GM21526 (cell line): ENCODE results near the gene ALDH1A3.
"Not testable (repeated sequence)": the region's sequence is repeated elsewhere in the genome, so short reads cannot be mapped to it uniquely, and the experiment has no call there.

Experiments used
- ATAC-seq: cut with Tn5 transposase; IDR thresholded peaks from one replicate; pipeline ENCODE4 v1.9.1; 2021; ENCODE audit warnings: moderate library complexity; ENCODE audit not compliant: unreplicated experiment, low FRiP score

Gene ALDH1A3

DNA sequence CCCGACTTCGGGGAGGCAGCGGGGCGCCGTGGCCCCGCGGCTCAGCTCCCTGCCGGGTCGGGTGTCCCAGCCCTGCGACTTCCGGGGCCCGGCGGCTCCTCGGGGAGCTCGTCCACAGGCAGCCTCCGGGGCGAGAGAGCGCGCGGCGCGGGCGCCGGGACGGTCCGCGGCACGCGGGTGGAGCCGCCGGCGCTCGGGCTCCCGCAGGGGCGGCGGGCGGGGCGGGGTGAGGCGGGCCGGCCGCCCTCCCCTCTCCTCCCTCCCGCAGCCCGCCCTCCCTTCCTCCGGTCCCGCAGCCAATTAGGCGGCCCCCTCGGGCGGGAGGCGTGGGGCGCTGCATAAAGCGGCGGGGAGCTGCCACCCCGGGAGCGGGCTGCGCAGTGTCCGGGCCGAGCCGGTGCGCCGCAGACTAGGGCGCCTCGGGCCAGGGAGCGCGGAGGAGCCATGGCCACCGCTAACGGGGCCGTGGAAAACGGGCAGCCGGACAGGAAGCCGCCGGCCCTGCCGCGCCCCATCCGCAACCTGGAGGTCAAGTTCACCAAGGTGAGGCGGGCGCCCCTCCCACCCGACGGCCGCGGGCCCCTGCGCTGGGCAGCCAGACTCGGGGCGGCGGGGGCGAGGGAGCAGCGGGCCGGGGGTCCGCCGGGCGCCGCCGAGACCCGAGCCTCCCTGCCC, at the start of gene ALDH1A3:
Gene ALDH1A3, plus strand, starts transcription at position 368 of the 675 bp plus-strand sequence. Its CDS starts 77 bp downstream, at position 445.
- ATAC-seq: peak; percentile 49

DNA sequence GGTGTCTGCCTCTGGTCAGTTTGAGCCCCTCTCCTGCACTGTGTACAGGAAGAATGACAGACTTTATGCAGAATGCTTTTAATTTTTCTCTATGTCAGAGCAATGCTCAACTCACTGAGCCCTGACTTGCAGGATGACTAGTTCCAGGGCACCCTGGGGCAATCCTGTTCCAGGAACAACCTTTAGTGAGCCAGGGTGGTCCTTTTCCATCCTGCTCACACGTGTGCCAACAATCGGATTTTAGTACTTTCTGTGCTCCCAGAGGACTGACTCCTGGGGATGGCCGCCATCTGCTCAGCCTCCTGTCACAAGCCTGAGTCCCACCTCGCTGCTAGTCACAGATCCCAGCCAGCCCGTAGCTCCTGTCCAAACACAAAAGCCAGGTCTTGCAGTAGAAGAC, 48.2 kb upstream of the ALDH1A3 start:
- no peak for ATAC-seq

DNA sequence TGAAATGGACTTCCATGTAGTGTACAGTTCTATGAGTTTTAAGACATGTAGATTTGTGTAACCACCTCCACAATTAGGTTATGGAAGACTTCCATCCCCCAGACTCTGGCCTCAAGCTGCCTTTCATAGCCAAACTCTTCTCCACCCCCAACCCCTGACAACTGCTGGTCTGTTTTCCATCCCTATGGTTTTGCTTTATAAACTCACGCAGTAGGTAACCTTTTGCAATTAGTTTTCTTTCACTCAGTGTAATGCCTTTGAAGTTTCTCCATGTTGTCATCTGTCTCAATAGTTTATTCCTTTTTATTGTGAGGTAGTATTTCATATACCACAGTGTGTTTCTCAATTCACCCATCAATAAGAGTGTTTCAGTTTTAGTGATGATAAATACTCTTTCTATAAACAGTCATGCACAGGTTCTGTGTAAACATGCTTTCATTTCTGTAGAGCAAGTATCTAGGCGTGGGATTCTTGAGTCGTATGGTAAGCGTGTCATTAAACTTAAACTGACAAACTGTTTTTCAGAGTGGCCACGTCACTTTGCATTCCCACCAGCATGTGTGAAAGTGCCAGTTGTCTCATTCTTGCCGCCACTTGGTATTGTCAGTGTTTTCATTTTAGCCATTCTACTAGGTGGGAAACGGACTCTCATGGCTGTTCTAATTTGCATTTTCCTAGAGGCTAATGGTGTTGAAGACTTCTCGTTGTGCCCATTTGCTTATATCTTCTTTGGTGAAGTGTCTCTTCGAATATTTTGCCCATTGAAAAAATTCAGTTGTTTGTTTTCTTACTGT, 47.3 kb upstream of the ALDH1A3 start:
- no peak for ATAC-seq

DNA sequence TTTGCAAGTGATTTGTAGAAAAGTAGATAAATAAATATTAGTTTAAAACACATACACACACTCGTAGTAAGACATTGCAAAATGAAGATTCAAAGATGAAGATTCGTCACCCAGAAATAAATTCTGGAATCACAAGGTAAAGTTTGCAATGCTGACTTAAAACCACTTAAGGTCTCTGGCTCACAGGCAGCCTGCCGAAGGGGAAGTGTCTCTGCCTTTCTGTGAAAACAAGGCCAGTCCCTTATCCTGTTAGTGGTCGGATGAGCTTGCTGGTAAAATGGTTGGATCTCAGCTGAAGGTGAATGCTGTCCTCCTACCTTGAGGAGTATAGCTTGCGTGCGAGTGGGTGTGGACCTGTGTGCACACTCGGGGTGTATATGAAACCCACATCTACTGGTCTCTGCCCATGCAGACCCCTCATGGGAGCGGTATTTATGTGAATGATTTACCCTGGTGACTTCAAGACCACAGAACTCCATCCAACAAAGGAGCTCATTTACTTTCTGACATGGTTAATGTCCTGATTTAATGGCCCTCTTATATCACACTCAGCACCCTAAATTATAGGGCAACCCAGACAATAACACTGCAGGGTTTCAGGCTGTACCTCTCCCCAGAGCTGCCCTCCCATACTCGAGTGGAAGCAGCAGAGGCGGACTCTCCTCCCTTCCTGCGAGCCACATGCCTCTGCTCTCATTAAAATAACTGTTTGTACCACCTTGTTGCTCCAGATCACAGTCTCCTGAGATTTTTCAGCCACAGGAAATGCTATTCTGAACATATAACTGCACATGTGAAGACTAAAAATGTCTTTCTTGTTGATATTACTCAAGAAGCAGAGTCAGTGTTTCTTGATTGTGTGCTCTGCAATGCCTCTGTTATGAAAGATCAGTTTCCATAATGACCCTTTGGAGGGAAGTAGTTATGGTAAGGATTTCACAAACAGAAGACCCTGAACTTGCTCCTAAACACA, 45.9 kb upstream of the ALDH1A3 start:
- no peak for ATAC-seq

DNA sequence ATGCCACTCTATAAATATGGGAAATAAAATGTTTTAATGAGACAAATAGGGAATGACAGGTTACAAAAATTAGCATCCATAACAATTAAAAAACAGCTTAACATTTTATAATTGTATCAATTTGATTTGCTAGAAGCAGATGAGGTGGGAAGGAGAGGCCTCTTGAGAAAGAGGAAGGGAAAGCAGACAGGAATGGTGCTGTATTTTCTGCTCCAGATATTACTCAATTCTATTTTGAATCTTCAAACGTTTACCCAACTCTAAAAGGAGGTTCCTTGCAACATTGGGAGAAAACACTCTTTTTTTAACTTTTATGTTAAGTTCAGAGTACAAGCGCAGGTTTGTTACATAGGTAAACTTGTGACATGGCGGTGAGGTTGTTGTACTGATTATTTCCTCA, 44.9 kb upstream of the ALDH1A3 start:
- ATAC-seq: no peak

DNA sequence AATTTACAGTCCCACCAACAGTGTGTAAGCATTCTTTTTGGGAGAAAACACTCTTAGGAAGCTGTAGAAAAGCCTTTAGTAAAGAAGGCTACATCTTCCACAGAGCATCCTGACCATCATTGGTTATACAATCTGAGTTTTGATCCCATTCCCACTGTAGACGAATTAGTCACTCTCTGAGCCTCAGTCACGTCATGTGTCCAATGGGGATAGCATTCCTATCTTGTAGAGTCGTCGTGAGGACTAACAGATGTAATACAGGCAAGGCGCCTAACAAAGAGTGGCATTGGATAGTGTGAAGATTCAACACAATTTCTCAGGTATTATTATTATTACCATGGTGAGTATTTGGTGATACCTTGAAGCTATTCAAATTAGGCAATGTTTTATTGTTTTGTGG, 44.0 kb upstream of the ALDH1A3 start:
- no peak for ATAC-seq

DNA sequence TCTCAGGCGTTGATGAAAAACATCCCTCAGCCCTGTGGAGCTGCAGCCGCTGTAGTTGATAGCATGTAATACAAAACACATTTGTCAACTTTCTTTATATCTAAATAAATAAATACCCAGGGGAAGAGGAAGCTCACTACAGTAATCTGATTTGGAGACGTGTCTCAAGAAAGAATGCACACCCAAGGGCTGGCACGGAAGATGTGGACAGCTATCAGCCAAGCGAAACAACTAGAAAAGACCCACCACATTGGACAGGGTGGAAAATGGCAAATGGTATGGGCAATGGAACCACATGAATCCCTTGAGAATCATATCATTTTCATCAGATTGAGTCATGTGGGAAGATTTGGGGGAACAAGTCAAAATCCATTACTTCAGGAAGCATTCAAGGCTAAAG, 43.1 kb upstream of the ALDH1A3 start:
- ATAC-seq: no peak

DNA sequence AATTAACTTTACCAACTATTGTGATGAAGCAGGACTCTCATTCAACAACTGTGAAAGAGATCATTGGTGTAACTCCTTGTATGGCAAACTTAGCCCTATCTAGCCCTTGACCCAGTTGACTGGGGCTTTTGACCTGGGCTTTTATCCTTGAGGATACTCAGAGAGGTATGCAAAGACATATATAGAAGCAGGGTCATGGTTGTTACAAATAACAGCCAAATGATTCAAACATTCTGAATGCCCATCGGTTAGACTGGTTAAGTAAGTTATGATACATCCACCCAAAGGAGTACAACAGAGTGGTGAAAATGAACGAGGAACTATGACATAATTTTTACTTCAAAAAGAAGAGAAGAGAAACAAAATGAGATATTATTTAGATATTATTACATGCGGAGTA, 38.2 kb upstream of the ALDH1A3 start:
- ATAC-seq: no peak

DNA sequence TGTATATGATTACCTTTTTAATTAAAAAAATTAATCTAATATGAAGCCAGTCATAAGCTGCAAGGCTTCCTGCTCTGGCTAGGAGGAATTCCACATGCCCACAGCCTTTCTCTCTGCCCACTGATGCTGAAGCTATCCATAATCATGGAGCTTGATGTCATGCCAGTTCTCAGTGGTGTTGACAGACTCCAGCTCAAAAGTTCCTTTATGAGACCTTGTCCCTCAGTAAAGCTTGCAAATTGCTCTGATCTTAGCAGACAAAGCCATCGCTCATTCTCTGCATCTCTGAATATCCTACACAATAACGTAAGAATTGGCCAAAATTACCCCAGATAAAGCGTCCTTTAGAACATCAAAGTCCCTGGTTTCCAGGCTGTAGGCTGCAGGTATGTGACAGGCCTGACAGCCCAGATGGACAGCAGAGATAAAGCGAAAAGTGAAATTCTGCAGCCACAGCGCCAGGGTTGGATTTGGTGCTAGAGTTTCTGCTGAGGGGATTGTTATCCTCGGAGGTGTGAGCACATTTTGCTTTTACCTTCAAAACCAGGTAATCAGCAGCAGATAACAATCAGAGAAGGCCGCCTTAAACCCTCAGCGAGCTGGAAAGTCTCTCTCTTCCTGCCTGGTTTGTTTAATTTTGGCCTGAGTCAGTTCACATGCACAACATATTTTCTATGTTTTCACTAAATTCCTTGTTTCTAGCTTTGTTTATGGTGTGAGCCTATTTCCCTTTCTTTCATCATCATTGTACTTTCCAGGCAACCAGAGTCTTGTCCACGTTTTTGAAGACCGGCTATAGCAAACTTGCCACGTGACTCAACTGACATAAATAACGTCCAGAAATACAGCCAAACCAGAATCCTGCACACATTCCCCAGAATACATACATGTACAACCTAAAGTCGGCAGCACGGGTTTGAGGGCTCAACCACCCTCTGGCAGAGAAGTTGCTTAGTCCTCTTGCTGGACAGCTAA, 36.6 kb upstream of the ALDH1A3 start:
- no peak for ATAC-seq

DNA sequence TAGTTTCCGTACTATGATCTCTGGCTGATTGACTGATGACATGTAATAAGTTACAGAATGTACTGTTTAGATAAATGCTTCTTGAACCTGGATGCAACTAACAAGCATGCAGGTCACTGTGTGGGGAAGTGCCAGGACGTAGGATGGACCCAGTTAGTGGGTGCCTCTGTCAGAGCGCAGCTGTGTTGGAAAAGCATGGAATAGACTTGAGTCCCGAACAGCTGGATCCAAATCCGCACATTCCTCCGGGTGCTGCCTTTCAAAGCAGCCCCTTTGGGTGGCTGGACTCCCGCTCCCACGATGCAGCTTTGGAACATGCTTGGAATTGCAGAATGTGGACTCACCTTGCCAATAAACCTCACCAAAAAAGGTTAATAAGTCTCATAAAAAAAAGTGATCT, 35.5 kb upstream of the ALDH1A3 start:
- no peak for ATAC-seq

DNA sequence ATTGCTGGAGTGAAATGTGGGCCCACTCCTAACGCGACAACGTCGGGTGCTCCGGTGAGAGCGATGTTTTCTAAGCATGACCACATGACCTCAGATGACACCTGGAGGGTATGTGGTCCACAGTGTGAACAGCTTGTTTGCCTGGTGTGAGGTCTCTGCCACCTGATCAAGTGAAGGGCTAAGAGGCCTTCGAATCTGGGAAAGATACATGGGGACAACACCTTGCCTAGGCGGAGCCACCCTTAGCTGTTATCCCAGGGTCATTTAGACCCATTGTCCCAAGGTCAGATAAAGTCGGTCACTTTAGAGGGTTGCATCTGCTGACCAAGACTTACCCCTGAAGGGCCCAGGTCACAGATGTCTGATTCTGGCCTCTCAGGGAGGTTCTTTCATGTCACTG, 34.9 kb upstream of the ALDH1A3 start:
- no peak for ATAC-seq

DNA sequence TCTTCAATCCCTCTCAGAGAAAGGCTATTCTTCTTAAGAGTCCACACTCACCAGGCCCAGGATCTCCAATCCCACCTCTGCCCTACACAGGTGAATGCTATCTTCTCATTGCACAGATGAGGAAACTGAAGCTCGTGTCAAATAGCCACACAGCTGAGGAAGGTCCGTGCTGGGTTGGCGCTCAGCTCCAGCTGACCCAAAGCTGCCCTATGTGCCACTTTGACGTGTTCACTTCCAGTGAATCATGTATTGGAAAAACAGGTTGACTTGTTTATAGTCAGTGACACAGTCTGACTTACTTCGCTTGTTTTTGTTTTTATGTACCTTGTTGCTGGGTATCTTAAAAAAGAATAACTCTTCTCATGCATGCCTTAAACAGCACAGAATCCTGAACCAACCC, 32.4 kb upstream of the ALDH1A3 start:
- no peak for ATAC-seq

DNA sequence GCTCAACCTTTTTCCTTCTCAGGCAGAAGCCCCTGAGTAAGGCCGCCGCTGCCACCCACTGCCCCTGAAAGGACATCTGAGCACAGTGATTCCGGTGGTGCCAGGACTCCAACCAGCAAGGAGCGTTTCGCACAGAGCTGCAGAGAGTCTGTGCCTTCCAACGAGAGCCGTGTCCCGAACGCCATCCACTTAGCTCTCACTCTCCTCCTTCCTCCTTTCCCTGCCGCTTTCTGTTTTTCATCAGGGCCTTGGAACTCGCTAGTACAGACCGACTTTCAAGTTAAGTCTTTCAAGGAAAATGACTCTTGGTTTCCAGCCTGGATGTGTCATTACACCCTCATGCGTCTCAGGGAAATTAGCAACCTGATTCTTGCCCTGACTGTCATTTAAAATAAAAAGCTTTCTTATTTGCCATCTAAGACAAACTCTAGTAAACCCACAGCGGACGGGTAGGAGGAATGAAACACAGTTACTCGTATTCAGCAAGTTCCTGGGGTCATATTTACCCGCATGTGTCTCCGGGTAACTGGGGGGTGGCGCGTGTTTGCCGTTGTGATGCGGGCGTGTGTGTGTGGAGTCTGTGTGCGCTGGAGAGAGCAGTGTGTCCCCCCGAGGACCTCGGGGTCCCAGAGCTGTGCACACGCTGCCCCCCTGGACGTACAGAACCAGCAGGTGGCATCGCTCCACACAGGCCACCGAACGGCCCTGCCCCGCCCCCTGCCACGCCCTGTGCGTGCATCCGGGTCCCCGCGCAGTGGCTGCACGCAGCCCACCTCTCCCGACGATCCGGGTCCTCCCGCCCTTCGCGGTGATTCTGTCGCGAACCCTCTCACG, 30.4 kb upstream of the ALDH1A3 start:
- no peak for ATAC-seq

DNA sequence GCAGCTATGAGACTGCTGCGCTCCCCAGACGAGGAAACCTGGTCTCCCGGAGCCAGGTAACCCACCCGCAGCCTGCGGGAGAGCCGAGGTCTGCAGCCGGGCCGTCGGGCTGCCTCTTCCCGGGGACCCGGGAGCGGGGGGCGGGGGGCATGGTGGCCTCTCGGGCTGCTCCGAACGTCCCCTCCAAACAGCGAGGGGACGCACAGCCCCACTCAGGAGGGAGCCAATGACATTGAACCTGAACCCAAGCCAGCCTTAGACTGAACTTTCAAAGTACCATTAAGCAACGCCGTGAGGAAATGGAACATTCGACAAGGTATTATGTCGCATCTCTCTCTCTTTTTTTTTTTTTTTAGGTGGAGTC, 29.8 kb upstream of the ALDH1A3 start:
- ATAC-seq: no peak

DNA sequence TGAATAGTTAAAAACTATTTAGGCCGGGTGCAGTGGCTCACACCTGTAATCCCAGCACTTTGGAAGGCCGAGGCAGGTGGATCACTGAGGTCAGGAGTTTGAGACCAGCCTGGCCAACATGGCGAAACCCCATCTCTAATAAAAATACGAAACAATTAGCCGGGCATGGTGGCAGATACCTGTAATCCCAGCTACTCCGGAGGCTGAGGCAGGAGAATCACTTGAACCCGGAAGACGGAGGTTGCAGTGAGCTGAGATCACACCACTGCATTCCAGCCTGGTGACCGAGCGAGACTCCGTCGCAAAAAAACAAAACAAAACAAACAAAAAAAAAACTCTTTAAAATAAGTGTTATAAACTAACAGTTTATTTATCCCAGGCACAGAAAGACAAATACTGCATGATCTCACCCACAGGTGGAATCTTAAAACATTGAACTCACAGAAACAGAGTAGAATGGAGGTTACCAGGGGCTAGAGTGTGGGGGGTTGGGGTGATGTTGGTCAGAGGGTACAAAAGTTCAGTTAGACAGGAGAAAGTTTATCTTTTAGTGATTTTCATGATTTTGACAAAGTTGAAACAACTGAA, 28.1 kb upstream of the ALDH1A3 start:
- ATAC-seq: not testable (repeated sequence)

DNA sequence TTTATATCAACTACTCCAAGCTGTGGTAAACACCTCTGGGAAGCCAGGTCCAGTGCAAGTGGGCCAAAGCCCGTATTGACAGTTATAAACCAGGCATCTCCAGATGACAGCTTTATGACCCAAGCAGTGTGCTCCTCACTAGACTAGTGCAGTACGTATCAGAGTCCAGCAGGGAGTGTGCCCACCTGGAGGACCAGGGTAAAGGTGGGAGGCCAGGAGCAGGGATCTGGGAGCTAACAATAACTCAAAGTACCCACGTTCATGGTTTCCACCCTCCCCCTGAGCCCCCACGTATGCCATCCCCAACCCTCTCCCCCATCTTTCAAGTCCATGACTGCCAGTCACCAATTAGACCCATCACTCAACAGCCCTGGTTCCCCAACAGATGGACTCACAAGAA, 27.0 kb upstream of the ALDH1A3 start:
- ATAC-seq: no peak

DNA sequence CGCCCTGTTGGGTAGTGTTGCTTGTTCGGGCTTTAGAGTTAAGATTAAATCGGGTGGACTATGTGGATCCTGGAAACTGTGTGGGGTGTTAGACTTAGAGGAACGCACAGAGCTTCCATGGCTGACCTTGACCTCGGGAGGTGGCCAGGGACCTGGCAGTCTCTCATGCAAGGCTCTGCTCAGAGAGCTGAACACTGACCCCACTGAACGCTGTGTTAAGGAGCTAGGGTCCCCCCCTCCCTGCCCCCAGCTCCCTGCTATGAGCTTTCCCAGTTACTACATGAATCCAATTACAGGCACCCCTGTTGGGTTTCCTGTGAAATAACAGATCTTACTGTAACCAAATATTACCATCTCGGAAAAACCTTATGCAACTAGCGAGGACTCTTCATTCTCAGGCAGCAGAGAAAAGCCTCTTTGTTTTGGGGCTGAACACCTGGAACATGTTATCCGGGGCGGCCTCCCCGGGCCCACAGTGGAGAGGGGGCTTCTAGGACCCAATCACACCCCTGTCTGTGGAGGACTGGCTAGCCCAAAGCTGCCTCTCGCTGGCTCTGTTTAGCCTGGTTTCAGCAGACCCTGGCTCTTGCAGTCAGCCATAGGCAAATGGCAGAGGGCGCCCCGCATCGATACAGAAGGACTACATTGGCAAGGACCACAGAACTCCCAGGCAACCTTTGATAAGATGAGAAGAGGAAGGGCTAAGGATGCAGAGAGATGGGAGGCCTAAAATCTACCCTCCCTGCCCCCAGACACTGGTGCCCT, 25.8 kb upstream of the ALDH1A3 start:
- ATAC-seq: no peak

DNA sequence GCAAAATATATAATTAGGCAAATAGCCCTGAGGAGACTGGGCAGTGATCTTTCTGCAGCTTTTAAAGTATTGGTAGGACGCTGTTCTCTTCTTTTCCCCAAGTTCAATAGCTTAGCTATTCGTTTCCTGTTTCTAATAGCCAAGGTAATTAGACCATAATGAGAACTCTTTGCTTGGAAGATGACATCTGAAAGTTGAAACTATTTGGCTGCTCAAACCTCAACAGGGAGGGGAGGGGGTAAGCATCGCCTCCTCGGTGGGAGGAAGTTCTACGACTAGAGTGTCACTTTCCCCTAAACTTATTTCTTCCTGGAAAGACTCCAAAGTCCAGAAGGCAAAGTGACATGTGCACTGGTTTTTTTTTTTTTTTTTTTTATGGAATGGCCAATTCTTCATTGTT, 22.8 kb upstream of the ALDH1A3 start:
- no peak for ATAC-seq
